ENCODE results near the gene C10orf71.

The C10orf71 gene

DNA sequence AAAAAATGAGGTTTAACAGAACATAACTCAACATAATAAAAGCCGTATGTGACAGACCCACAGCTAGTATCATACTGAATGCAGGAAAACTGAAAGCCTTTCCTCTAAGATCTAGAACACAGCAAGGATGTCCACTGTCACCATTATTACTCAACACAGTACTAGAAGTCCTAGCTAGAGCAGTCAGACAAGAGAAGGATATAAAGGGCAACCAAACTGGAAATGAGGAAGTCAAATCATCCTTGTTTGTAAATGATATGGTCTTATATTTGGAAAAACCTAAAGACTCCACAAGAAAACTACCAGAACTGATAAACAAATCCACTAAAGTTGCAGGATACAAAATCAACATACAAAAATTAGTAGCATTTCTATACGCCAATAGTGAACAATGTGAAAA lies 45.9 kb downstream of the C10orf71 start:
- no peak for DNase-seq

DNA sequence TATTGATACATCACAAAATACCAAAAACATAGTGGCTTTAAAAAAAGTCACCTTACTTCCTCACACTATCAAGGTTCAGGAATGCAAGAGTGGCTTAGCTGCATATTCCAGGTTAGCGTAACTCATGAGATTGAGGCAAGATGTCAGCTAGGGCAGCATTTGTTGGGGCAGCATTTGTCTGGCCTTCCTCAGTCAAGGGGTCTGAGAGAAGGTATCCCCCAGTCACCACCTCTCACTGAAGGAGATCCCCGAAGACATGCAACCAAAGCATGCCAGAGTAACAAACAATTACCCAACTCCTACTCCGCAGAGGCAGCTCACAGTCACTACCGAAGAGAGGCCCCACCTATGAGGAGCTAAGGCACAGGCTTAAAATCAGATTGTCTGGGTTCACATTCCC lies 48.4 kb downstream of the C10orf71 start:
- DNase-seq, result no peak

DNA sequence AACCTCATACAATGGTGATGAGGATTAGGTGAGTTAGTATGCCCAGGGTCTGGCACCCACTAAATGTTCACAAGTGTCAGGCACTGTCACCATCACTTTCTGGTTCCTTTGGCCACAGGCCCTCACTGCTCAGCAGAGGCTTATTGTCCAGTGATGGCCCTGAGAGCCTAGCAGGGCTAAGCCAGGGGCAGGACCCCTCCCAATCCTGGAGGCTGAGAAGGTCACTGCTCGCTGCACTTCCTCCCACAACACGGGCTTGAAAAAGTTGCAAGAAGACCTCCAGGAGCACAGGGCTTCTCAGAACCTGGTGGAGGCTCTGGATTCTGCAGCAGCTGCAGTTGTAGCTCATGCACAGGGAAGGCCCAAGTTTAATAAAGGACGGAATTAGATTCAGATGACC lies 48.9 kb downstream of the C10orf71 start:
- DNase-seq, result no peak

DNA sequence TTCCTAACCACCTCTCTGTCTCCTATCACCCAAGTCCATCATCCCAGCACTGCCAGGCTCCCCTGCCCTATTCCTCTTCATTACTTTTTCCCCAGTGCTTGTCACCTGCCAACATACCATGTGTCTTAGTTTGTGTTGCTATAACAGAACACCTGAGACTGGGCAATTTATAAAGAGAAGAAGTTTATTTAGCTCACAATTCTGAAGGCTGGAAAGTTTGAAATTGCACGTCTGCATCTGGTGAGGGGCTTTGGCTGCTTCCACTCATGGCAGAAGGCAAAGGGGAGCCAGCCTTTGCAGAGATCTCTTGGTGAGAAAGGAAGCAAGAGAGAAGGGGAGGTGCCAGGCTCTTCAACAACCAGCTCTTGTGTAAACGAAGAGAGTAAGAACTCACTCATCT lies 49.6 kb downstream of the C10orf71 start:
- DNase-seq, result no peak

DNA sequence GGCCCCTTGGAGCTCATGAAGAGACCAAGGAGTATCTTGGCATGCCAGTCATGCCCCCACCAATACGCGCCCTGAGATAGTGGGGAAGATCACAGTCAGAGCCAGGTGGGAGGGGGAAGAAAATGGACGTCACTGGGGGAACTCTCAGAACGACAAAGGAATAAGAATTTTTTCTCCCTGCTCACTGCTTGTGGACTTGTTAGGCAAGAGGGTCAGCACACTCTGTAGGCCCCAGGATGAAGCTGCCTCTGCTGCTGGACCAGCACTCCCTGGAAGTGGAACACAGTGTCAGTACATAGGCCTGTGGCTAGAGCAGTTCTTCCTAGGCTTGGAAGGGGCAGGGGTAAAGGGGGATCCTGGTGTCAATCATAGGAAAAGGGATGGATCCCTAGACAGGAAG lies 50.4 kb downstream of the C10orf71 start:
- no peak for DNase-seq

DNA sequence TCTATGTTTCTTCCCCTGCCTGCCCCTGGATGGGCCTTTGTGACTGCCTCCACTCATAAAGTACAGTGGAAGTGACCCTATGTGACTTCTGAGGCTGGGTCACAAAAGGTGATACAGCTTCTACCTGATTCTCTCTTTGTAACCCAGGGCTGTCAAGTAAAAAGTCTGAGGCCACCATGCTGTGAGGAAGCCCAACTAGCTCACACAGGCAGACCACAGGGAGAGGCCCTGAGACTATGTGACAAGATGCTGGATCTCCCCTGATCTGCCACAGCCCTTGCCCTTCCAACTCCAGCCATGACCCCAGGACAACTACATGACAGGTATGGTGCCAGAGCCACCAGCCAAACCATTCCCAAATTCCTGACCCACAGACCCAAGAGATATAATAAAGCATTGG lies 51.2 kb downstream of the C10orf71 start:
- DNase-seq, result no peak

DNA sequence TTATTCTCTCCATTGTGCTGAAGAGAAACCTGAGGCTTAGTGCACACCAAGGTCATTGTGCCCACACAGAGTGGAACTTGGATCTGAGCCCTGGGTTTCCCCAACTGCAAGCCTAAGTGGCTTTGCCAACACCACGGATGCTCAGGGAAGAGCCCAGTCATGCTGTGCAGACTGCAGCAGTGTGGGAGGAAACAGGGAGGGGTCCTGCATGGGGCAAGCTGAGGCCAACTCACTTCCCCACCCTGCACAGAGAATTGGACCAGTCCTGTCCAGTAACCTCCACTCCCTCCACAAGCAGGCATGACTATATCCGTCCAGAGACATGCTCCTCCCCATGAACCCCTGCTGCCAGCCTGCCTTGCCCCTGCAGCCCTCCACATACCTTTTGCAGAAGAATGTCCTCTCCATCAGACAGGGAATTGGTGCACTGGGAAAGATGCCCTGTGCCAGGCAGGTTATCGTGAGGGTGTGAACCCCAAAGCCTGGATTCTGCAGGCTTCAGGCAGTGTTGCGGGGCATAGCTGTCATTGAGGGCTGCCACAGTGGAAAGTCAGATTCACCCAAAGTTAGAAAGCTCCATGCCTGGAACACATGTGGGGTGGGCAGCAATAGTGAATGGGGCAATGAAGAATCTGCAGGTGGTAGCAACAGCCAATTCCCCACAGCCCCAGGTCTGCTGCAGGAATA lies 52.0 kb downstream of the C10orf71 start:
- no peak for DNase-seq

DNA sequence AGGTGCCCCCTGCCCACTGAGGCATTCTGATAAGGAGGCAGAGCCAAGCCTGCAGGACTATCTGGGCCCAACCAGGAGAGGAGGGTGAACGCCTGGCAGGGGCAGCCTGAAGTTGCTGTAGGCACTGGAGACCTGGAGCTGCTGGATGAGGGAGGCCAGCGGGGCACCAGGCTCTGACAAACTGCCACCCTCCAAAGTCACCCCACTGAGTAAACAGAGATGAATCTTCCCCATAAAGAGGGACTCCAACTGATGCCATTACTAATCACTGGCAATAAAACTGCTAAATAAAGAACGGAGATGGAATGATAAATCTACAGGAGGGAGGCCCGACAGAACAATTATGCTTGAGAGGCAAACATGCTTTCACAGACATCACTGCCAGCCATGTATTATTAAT lies 52.7 kb downstream of the C10orf71 start:
- DNase-seq, result no peak

DNA sequence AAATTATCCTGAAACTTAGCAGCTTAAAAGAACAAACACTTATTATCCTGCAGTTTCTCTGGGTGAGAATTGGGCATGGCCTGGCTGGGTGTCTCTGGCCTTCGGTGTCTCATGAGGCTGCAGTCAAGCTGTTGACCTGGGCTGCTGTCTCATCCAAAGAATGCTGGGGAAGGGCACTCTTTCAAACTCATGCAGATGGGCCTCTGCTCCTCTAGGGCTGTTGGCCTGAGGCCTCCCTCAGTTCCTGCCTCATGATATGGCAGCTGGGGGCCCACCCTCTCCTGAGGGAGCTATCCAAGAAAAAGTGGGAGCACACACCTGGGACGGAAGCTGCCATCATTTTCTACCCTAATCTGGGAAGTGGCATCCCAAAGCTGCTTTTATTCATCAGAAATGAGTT lies 53.4 kb downstream of the C10orf71 start:
- DNase-seq, result no peak

DNA sequence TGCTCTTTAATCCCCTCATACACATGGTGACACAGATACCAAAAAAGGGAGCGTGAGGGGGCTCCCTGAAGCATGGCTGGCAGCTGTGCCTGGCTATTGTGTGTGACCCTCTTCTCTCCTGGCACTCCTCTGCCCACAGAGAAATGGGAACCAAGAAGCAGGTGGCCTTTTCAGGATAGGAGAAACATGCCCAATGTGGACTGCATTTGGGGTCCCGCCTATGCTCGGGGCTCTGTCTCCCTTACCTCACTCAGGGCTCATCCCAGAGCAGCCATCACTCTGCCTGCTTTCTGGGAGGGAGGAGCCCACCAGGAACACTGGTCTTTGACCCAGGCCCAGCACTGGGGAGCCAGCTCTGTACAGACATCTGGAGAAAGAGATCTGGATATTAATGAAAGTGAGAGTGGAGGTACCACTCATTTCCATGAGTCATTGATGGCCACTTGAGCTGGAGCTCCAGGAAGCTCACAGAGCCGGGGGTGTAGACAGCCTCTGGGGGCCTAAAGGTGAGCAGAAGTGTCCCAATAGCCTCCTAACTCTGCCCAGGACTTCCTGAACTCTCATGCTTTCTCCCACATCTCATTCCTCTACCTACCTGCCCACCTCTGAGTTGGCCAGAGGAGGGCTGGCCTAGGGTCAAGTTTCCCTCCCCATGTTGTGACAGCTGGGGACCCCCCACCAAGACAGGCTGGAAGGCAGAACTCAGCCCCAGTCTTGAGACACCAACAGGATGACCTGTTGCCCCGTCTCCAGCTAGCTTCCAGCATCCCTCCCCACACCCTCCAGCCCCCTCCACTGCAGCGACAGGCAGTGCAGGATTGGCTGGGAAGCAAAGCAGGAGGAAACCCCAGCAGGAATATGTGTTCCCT lies 54.3 kb downstream of the C10orf71 start:
- no peak for DNase-seq

DNA sequence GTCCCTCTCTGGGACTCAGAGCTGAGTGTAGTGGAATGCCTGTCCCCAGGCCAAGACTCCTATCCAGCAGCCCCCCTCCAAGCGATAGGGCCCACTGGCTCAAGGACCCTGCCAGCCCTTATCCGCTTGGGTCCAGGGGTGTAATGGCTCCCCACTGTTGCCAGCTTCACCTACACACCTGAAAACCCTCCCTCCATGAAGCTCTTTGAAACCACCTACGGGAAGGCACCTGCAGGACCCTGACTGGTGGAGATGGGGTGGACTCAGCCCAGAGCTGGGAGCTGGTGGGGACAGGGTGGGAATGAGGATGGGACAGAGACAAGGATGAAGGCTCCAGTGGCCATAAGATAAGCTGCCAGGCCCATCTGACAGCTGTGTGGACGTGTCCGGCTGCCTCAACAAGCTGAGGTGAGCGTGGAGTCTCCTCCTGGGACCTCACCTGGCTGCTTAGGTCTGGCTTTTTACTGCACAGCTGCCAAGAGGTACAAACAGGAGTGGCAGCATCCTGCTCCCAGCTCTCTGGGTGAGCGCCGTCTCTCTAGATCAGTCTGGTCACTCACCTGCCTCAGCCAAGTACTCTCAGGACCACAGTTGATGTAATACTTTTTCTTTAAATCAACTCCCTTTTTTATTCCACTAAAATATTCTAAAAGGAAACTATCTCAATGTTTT lies 55.1 kb downstream of the C10orf71 start:
- DNase-seq, result no peak

DNA sequence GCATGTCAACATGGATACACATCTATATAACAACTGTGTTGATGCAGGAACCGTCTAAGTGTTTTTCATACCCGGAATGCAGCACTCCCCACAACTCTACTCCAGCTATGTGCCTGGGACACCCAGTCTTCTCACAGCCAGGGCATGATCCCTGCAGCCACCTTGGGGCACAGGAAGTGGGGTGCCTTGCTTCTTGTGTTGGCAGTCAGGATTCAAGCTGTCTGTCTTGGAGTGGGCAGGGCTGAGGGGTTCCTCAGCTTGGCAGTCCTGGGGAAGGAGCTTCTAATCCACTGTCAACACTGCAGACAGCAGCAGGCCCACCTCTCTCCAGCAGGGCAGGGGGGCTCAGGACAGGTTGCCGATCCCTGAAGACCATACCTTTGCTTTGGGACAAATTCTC lies 55.6 kb downstream of the C10orf71 start:
- DNase-seq, result no peak

DNA sequence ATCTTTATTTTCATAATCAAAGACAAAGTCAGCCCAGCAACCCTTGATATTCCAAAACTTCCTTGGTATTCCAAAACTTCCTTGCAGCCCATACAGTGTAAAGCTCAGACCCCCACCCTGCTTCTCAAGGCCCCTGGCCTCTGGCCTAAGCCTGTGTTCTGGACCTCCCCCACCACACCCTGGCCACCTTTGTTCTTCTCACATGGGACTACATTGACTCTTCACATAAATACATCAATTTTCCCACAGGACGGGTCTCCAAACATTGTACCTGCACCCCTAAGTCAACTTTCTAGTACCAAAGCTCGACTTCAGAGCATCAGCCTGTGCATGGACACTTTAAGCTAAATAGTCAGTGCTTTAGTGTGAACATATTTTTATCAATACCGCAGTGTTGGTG lies 56.3 kb downstream of the C10orf71 start:
- no peak for DNase-seq

DNA sequence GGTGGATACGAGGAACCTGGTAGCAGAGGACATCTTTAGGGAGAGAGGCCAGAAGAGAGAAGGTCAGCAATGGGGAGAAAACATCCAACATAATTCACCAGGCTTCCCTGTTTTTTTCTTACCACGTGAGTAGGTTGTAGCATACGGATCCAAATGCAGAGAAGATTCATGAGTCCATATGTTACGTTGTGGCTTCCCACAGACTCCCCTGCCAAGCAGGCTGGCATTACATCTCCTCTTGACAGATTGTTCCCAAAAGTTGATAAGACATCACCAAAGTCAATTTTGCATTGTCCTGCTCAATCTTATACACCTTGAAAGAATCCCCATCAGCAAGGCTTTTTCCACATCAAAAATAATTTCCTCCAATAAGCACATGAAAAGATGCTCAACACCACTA lies 57.2 kb downstream of the C10orf71 start:
- DNase-seq, result no peak

DNA sequence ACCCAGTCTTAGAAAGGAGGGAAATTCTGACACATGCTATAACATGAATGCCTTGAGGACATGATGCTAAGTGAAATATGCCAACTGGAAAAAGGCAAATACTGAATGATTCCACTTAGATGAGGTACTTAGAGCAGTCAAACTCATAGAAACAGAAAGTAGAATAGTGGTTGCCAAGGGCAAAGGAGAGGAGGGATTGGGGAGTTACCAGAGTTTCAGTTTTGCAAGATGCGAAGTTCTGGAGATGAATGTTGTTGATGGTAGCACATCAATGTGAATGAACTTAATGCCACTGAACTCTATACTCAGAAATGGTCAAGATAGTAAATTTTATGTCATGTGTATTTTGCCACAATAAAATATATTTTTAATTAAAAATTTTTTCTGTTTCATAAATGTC lies 58.0 kb downstream of the C10orf71 start:
- DNase-seq, result no peak

DNA sequence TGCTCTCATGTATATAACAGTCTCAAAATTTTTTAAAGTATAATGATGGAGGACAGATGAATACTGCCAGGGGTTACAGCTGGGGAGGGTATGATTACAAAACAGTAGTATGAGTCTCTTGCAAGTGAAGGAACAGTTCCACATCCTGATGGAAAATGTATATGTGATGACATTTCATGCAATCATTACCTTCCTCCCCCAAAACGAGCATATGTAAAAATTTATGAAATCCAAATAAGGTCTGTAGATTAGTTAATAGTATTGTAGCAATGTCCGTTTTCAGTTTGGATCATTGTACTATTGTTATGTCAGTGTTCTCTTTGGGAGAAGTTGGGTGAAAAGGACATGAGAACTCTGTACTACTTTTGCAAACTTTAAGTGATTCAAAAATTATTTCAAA lies 58.9 kb downstream of the C10orf71 start:
- no peak for DNase-seq

DNA sequence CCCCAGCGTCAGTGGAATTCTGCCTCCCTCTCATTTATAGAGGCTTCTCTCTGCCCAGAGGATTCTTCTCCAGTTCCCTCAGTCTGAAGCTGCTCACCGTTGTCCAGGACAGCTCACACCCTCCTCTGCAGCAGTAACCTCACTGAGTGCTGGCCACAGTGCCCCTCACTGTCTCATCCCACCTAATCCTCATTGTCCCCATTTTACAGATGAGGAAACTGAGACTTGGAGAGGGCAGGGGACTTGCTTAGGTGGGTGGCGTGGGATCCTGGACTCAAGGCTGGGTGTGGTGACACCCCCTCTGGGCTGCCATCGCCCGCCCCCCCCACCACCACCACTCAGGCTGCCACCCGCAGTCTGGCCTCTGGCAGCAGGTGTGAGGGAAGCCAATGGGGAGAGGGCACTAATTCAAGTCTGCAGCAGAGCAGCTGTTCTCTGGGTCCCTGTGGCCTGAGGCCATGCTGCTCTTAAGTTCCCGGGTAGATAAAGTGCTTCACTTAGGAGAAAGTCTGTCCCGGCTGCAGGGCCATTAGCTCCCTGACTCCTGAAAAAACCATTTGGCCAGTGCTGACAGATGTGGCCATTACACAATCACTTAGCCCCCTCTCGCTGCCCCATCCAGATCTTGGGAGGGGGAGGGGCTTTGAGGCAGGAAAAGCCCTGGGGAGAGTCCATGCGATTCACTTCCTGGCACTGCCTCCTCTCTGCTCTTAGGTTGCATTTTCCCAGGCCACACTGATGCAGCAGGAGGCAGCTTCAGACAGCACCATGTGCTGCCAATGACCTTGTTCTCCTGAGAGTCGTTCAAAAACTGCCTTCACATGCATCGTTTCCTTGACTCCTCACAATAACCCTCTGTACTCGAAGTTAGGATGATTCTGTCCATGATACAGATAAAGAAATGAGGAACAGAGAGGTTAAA lies 60.6 kb downstream of the C10orf71 start:
- no peak for DNase-seq

DNA sequence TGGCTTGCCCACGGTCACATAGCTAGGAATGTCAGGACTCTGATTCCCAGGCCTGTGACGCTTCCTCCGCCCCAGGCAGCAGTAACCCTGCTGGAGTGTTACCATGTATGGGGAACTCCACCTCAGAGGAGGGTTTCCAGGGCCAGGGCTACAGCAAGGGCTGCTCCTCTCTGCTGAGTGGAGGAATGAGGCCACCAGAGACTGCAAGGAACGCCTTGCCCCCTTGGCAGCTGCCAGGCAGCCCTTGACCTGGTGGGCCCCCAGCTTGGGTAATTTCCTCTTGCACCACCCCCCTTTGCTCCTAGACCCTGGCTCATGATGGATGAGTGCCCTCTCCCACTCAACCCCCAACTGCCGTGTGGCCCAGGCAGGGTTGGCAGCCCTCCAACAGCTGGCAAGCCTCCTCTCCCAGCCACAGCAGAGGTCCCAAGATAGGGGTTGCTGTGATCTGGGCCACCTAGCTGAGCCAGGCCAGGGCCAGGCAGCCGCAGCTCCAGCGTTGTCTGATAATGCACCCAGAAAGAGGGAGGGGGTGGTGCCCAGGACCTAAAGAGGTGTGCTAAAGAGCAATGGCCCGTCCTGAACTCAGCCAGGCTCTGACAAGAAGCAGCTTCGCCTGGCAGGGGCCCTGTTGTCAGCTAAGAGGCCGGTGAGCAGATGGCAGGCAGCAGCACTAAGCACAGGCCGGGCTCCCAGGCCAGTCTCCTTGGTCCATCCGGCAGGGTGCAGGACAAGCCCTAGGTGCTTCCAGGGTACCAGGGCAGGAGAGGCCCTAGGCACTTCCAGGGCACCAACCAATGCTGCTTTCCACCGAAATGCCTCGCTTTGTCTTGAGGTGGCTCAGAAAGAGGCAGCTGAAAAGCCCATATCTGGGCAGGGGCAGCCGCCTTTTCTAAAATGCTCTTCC lies 61.6 kb downstream of the C10orf71 start:
- no peak for DNase-seq

DNA sequence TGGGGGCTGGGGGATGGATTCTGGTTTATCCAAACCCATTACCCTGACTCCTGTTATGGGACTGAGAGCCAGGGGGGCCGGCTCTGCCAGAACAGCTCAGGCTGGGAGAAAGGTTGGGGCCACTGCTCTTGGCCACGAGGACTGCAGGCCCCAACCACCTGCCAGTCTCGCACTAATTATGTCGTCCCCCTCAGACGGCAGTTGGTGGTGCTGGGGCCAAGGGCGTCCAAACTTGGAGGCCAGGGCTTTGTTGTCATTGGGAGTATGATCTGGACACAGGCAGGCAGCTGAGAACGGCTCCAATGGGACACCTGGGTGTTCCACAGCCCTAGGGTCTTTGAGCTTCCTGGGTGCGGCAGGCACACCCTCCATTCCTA lies 62.2 kb downstream of the C10orf71 start:
- no peak for DNase-seq

DNA sequence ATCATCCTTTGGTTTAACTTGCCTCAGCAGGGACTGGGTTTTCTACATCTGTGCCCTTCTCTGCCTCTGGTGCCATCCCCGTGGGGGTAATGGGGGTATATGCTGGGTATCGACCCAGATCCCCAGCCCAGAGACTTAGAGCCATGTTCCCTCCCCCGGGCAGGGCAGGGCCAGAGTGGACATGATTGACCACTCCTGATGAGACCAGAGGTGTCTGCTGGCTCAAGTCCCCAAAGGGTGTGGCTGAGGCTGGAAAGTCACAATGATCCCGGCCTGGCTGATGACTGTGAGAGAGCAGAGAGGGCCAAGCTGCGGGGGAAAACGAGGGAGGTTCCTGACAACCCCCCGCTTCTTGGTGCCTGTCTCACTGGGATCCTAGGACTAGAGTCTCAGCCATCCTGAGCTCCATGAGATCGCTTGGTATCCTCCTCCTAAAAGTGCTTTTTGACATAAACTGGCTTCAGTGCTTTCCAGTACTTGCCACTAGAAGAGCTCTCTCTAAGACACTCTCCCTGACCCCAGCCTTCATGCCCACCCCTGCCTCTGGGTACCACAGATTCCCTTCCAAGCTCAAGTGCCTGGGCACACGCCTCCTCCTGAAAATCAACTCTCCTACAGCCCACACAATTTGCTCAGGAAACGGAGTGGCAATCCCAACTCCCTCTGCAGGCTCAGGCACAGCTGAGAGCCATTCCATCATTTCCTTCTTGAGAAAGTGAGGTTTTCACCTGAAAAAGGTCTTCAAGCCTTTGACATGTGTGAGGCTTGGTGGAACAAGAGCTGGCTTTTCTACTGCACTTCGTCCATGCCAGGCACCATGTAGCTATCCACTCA lies 63.0 kb downstream of the C10orf71 start:
- no peak for DNase-seq
